Left ventricle myocardium inferior (tissue), 1 donor: ENCODE results near the gene ELF4. TPM values are rescaled to one million over a fixed set of nuclear protein-coding genes. Genes with fewer than 3 reads are reported as not detected.

Source experiments
- DNase-seq: peaks from one replicate; pipeline ENCODE4 v3.0.0-alpha.2; 2020
- H3K27ac ChIP-seq: fragments of 200-600 bp; replicated peaks from 2 replicates; pipeline ENCODE4 v1.8.0; 2021
- H3K27me3 ChIP-seq: fragments of 200-600 bp; 2 replicates; pipeline ENCODE4 v1.8.0; 2021; ENCODE audit warnings: low read depth
- H3K36me3 ChIP-seq: fragments of 200-600 bp; 2 replicates; pipeline ENCODE4 v1.8.0; 2021
- H3K4me1 ChIP-seq: fragments of 200-600 bp; 2 replicates; pipeline ENCODE4 v1.8.0; 2021
- H3K4me3 ChIP-seq: fragments of 200-600 bp; 2 replicates; pipeline ENCODE4 v1.8.0; 2021; ENCODE audit warnings: mild to moderate bottlenecking, moderate library complexity
- H3K9me3 ChIP-seq: fragments of 200-600 bp; replicated peaks from 2 replicates; pipeline ENCODE4 v1.8.0; 2021
- intact Hi-C: fragments of 100-400 bp; cut with micrococcal nuclease; formaldehyde crosslinking; loops from one replicate; pipeline ENCODE4 v1.11.0; 2022
- total RNA-seq: library from RNA; stranded (reverse); fragmentation: NEBNext Ultra II Directional; extraction: Animal tissue kit (Norgen Biotek cat#: 25700); gene quantifications from one replicate; pipeline ENCODE4 v1.2.1, GENCODE V29; 2021
- TF ChIP-seq, protein P1 (sequence below): fragments of 200-600 bp; IDR thresholded peaks from 2 replicates; pipeline ENCODE4 v1.8.0; 2021; ENCODE audit warnings: antibody characterized with exemption, mild to moderate bottlenecking, borderline replicate concordance
- donor health status: DM: no; HTN: yes; CAD: no; lungs with severe emphysema.

ELF4 gene
- total RNA-seq, 1 donor from 2014 or later = 2.2 TPM

- H3K4me1 ChIP-seq = peaks cover 31% of the 10 kb centered on the region
- H3K27ac ChIP-seq = peak overlapping the region; percentile 52
- H3K36me3 ChIP-seq = no peaks in the 10 kb centered on the region
- intact Hi-C loops = no loop called here
- no peaks in the 10 kb centered on the region for H3K27me3 ChIP-seq
- H3K4me3 ChIP-seq = no peak overlapping the region
- TF ChIP-seq, protein P1, sequence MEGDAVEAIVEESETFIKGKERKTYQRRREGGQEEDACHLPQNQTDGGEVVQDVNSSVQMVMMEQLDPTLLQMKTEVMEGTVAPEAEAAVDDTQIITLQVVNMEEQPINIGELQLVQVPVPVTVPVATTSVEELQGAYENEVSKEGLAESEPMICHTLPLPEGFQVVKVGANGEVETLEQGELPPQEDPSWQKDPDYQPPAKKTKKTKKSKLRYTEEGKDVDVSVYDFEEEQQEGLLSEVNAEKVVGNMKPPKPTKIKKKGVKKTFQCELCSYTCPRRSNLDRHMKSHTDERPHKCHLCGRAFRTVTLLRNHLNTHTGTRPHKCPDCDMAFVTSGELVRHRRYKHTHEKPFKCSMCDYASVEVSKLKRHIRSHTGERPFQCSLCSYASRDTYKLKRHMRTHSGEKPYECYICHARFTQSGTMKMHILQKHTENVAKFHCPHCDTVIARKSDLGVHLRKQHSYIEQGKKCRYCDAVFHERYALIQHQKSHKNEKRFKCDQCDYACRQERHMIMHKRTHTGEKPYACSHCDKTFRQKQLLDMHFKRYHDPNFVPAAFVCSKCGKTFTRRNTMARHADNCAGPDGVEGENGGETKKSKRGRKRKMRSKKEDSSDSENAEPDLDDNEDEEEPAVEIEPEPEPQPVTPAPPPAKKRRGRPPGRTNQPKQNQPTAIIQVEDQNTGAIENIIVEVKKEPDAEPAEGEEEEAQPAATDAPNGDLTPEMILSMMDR = no peak
- H3K9me3 ChIP-seq = no peaks in the 10 kb centered on the region
- no peak for DNase-seq
Measured at GRCh38 chrX:130097507-130098209, 12.6 kb downstream of the ELF4 start.

- peaks cover 41% of the 10 kb centered on the region for H3K4me1 ChIP-seq
- TF ChIP-seq, protein P1 = no peak
Measured at GRCh38 chrX:130095249-130096030, 14.9 kb downstream of the ELF4 start.

DNA sequence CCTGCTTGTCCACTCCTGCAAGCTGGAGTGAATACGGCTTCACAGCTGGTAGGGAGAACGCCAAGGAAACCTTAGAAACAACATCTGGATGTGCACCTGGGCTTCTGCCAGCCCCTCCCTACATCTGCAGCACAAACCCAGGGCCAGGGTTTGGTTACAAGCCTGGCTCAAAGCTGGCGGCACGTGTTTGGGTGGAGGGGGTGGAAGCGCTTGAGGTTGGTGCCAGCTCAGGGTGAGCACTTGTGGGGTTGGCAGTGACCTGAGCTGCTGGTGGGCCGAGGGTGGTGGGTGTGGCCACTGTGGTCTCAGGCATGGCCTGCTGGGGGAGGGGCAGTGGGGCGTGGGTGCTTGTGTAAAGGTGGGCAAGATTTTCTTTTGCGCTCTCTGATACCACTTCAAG is 15.6 kb downstream of the ELF4 start:
- Histone ChIP-seq H3K9me3 (no peaks in the 10 kb centered on the region), H3K27me3 (no peaks in the 10 kb centered on the region), H3K27ac (no peak overlapping the region), H3K4me1 (peaks cover 38% of the 10 kb centered on the region), H3K4me3 (no peak overlapping the region), H3K36me3 (no peaks in the 10 kb centered on the region)
- TF ChIP-seq, protein P1 = no peak
- no peak for DNase-seq
- intact Hi-C loops = no loop called here

More at GRCh38 chrX:130095249-130096030, 14.9 kb downstream of the ELF4 start:
- Histone ChIP-seq H3K36me3 (no peaks in the 10 kb centered on the region), H3K4me3 (no peak overlapping the region), H3K27me3 (no peaks in the 10 kb centered on the region), H3K9me3 (no peaks in the 10 kb centered on the region), H3K27ac (no peak overlapping the region)
- DNase-seq = no peak
- intact Hi-C loops = no loop called here

- no peak overlapping the region for H3K4me3 ChIP-seq
- intact Hi-C loops = no loop called here
- no peaks in the 10 kb centered on the region for H3K9me3 ChIP-seq
- H3K36me3 ChIP-seq = no peaks in the 10 kb centered on the region
- H3K4me1 ChIP-seq = peaks cover 23% of the 10 kb centered on the region
- H3K27ac ChIP-seq = no peak overlapping the region
- DNase-seq = no peak
- TF ChIP-seq, protein P1 = no peak
- H3K27me3 ChIP-seq = no peaks in the 10 kb centered on the region
Measured at GRCh38 chrX:130093271-130093670, 17.0 kb downstream of the ELF4 start.

DNA sequence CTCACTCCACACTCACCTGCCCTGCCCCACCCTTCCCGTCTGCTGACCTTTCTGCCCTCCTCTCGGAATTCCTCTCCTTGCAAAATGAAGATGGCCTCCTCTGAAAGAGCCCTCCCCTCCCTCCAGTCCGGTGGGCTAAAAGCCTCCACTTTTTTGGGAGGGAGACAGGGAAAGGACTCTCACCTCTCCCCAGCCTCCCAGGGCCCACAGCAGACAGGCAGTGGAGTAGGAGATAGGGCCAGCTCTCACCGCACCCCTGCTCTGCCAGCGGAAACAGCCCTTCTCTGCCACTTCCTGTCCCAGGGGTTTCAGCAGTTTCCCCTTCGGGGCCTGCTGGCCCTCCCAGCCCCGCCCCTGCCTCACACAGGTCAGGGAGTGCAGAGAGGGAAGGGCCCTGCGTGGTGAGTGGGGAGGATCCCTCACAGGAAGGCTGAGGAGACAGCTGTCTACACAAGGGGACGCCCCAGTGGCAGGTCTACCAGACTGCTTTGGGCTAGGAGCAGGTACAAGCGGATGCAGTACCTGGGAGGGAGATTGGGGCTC is 18.2 kb downstream of the ELF4 start:
- intact Hi-C loops = no loop called here

More for the DNA sequence above, 18.2 kb downstream of the ELF4 start:
- TF ChIP-seq, protein P1 = no peak
- Histone ChIP-seq H3K4me3 (no peak overlapping the region), H3K4me1 (peaks cover 13% of the 10 kb centered on the region), H3K9me3 (no peaks in the 10 kb centered on the region), H3K27ac (no peak overlapping the region), H3K27me3 (no peaks in the 10 kb centered on the region), H3K36me3 (no peaks in the 10 kb centered on the region)
- DNase-seq = peak; percentile 28
